Renal pelvis (tissue), 4 donors: ENCODE results near the gene EIF4E1B. TPM values are rescaled to one million over a fixed set of nuclear protein-coding genes. Genes with fewer than 3 reads are reported as not detected.

Source experiments
- DNase-seq: peaks from one replicate; pipeline ENCODE4 v3.0.0-alpha.2; 2013
- polyA plus RNA-seq, 3 donors: library from polyadenylated mRNA; unstranded; fragments of 120-200 nt; gene quantifications; one replicate each; pipeline ENCODE4 v1.2.1, GENCODE V29; 2013; ENCODE audit not compliant: insufficient read length in 3 of 3

The EIF4E1B gene
- polyA plus RNA-seq, 3 donors: 0.04 to 0.10 TPM; not detected in 1

DNA sequence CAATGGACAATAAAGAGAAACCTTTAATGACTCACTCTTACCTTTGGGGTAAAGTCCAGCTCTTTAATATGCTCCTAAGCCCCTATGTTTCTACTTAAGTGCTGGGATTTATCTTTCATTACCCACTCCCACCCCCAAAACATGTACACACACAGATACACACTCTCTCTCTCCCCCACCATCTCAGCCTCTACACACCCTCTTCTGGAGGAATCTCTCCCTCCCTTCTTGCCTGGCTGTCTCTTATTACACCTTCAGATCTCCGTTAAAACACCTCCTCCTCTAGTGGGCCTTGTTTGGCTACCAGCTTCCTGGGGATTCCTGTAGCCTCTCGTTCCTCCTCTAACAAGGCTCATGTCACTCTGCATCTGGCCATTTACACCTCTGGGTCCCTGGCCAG is 27.4 kb upstream of the EIF4E1B start:
- no peak for DNase-seq

DNA sequence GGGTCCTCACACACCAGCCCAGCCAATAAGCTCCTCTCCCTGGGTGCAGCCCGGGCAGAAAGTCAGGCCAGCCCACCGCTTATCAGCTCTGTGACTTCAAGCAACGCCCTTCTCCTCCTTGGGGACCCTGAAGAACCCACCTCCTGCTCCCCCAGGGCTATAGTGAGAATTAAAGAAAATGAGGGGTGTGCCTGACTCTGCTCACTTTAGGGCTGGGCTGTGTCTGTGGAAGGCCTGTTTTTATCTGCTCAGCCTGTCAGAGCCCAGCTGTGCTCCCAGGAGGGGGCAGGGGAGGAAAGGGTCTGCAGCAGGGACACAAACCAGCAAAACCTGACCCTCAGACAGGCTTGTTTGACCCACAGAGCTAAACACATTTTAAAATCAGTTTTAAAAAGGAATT is 24.4 kb upstream of the EIF4E1B start:
- DNase-seq: no peak

GRCh38 chr5:176606875-176607274 is 23.6 kb upstream of the EIF4E1B start:
- no peak for DNase-seq

DNA sequence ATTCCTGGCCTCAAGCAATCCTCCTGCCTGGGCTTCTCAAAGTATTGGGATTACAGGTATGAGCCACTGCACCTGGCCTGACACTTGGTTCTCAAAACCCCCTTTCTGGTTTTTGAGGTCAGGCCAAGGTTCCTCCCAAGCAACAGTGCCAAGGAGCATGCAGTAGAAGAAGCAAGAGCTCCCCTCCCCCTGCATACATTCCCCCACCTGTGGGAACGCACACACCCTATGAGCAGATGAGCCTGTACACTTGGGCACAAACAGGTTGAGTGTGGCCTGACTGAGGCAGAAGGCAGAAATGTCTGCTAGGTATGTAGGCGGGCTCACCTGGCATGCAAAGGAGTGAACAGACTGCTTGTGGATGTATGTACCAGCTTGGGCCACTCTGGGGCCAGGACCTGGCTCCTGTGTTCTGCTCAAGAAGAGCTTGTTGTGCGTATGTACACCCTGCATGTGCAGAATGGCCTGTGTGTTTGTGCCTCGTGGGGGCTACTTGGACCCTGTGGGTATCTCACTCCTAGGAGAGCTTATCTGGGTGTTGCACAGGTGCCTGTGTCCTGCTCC is 22.3 kb upstream of the EIF4E1B start:
- no peak for DNase-seq

- no peak for DNase-seq
These were observed 21.3 kb upstream of the EIF4E1B start for GRCh38 chr5:176608937-176609723.

DNA sequence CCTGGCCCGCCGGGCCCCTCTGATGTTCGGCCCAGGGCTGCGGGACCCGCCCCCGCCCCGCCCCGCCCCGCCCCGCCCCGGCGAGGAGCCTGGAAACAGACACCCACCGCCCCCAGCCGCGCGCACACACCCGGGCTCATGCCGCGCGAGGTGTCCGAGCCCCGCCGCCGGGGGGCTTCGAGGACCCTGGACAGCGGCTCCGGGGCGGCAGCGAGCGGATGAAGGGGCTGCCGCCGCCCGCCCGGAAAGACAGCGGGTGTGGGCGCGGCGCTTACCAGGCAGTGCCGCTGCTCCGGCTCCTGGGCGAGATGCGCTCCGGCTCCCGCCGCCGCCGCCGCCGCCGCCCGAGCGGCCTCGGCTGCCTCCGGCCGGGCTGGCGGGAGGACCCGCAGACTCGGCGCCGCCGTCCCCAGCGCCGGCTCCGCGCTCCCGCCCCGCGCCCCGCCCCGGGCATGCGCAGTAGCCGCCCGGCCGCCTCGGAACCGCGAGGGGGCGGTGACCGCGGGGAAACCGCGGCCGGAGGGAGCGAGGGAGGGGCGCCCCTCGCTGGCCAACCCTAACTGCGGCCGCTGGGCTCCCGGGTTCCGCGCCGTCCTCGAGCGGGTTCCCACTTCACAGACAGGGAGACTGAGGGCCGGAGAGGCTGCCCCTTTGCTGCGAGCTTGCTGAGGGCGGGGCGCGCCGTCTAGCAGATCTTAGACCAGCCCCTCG is 20.6 kb upstream of the EIF4E1B start, which contains the start of gene GPRIN1:
Gene GPRIN1, minus strand, starts transcription at position 433 of the 711 bp plus-strand sequence. CDS start 10,322 bp downstream, outside the sequence.
- peak; percentile 71 for DNase-seq

- no peak for DNase-seq
These were observed 20.1 kb upstream of the EIF4E1B start for GRCh38 chr5:176610435-176610773.

- peak; percentile 85 for DNase-seq
These were observed 19.0 kb upstream of the EIF4E1B start for GRCh38 chr5:176611435-176611834.

GRCh38 chr5:176612008-176612407 is 18.5 kb upstream of the EIF4E1B start:
- no peak for DNase-seq

GRCh38 chr5:176612855-176613254 is 17.6 kb upstream of the EIF4E1B start:
- DNase-seq: no peak

- no peak for DNase-seq
These were observed 15.5 kb upstream of the EIF4E1B start for GRCh38 chr5:176614805-176615478.

GRCh38 chr5:176616511-176616910 is 14.0 kb upstream of the EIF4E1B start:
- DNase-seq: no peak

DNA sequence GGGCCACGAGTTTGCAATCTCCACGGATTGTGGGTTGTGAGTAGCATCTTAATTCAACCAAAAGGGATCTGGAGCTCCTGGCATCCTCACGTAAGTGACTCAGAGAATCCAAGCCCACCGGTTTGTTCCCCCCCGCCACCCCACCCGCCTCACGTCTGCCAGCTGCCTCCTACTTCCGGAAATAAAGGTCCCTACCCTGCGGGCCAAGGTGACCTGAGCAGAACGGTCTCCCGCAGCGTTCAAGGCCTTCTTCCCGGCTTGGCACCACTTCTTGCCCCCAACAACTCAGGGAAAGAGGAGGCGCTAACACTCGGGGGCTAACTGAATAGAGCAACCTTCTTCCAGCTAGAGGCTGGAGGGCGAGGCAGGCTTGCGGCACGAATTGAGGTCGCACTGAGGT is 11.7 kb upstream of the EIF4E1B start:
- no peak for DNase-seq

DNA sequence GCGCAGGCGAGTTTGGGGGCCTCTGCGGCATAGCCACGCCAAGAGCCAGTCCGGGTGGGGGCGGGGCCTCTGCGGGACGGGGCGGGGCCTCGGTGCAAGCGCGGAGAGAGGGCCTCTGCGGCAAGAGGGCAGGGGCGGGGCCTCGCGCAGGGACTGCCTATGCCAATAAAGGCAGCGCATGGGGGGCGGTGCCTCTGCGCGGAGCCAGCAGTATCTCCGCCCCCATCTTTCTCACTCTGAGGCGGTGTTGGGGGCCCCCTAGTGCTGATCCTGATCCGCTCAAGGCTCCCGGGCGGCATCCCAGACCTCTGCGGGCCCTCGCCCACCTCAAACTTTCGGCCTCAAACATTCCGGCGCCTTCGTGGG is 11.3 kb upstream of the EIF4E1B start:
- peak; percentile 68 for DNase-seq

DNA sequence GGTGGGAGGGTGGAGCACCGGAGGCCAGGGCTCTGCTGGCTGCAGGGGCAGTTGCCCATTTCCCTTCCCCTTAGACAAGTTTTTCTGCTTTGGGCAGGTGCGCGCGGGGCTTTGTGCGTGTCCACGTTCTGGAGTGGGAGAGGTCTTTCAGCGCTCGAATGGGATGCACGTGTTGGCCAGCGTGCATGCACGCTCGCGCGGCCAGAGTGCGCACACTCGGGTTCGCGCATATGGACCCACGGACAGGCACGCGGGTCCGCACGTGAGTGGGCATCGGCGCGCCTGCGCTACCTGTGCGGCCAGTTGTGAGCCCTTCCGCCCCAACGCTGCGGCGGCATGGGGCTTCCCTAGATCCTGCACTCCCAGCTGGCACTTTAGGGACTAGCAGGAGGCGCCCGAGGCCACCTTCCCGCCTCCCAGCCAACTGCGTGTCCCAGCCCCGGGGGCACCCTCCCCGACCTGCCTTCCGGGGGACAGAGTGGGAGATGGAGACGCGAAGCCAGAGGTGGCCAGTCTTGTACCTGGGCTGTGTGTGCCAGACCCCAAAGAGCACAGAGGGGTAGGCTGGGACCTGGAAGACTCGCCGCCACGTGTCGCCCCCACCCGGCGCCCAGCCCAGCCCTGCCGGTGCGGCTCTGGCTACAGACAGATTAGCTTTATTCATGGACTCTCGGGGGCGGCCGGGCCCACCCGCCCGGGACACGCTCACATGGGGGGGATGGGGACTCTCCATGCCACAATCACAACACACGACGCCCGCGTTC is 10.7 kb upstream of the EIF4E1B start:
- DNase-seq: no peak

DNA sequence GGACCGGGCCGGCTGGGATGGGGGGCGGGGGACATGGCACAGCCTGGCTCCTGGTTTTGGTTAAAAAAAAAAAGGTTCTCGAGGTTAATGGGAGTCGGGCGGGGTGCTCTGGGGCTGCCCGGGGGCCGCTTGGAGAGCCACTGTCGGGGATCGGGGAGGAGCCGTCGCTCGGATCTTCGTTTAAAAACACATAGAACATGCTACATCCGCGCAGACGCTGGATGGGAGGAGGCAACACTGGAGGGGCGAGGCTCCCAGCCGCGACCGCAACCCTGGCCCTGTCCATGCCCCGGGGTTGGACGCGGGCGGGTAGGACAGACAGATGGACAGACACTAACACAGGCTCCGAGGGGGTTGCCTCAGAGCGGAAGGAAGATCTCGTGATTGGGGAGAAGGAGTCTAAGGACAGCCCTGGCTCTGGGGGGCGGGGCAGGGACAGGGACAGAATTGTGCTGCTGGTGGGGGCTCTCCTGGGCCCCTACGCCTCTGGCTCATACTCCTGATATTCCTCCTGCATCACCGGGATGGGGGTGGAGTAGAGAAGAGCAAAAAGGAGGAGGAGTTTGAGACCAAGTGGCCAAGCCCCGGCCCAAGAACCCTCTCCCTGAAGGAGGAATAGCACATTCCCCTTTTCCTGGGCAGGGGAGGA is 10.0 kb upstream of the EIF4E1B start:
- DNase-seq: no peak

GRCh38 chr5:176621661-176622079 is 8.8 kb upstream of the EIF4E1B start:
- no peak for DNase-seq

GRCh38 chr5:176624142-176624541 is 6.3 kb upstream of the EIF4E1B start:
- DNase-seq: no peak

GRCh38 chr5:176624938-176625337 is 5.5 kb upstream of the EIF4E1B start:
- no peak for DNase-seq

GRCh38 chr5:176625512-176625911 is 5.0 kb upstream of the EIF4E1B start:
- no peak for DNase-seq
